Testis (tissue), 3 donors: ENCODE measurements around the gene SEMA4B. TPM values are rescaled to one million over a fixed set of nuclear protein-coding genes. Genes with fewer than 3 reads are reported as not detected.
"Not testable (repeated sequence)": the region's sequence is repeated elsewhere in the genome, so short reads cannot be mapped to it uniquely, and the experiment has no call there.

Experiments used
- DNase-seq: peaks from one replicate; pipeline ENCODE4 v3.0.0-alpha.2; 2019
- H3K27ac ChIP-seq, 2 donors: fragments of 200-600 bp; sonication (generic); one replicate each; pipeline ENCODE4 v1.5.1; 2019
- H3K27me3 ChIP-seq: fragments of 200-600 bp; sonication (generic); one replicate; pipeline ENCODE4 v1.5.1; 2019
- H3K36me3 ChIP-seq: fragments of 200-600 bp; sonication (generic); one replicate; pipeline ENCODE4 v1.5.1; 2017; ENCODE audit warnings: low read depth; ENCODE audit errors: missing control alignments
- H3K4me1 ChIP-seq: fragments of 200-600 bp; sonication (generic); one replicate; pipeline ENCODE4 v1.5.1; 2019
- H3K4me3 ChIP-seq, 2 donors: fragments of 200-600 bp; sonication (generic); one replicate each; pipeline ENCODE4 v1.5.1; 2017 to 2019
- H3K9me3 ChIP-seq: fragments of 200-600 bp; sonication (generic); one replicate; pipeline ENCODE4 v1.5.1; 2017
- CTCF ChIP-seq, 3 experiments: fragments of 450-650 bp in 2 of 3; fragments of 200-600 bp in 1 of 3; sonication (generic) in 1 of 3; IDR thresholded peaks; one replicate each; pipeline ENCODE4 v1.5.1; 2016 to 2019; ENCODE audit warnings: antibody characterized with exemption in 3 of 3, mild to moderate bottlenecking in 2 of 3, moderate library complexity in 1 of 3
- POLR2A ChIP-seq: fragments of 450-650 bp; IDR thresholded peaks from one replicate; pipeline ENCODE4 v1.6.1; 2017; ENCODE audit warnings: antibody characterized with exemption, mild to moderate bottlenecking, moderate library complexity
- WGBS, 2 donors: methylation state at CpG; one replicate each; pipeline ENCODE4 v1.1.5; 2018; 5-methylcytosine and 5-hydroxymethylcytosine counted together
- intact Hi-C: fragments of 100-400 bp; cut with DNase I; formaldehyde crosslinking; loops from one replicate; pipeline ENCODE4 v1.15.1; 2023; ENCODE audit warnings: low total_unique reads
- polyA plus RNA-seq: library from polyadenylated mRNA; stranded (reverse); fragments of 350-450 nt; fragmentation: Illumina TruSeq; extraction: RNeasy Lipid Tissue Mini Kit (QIAGEN cat#74804); gene quantifications from one replicate; pipeline ENCODE4 v1.2.3, GENCODE V29; 2014; ENCODE audit warnings: low read depth, low replicate concordance; ENCODE audit not compliant: insufficient read depth
- total RNA-seq, 2 donors: library from RNA; depleted of rRNA; stranded (reverse); fragments of >200 nt; gene quantifications; one replicate each; pipeline ENCODE4 v1.2.3, GENCODE V29; 2016

SEMA4B gene
- total and polyA plus RNA-seq, 3 donors from 2014 or later: 22.2 to 78.3 (median 59.4) TPM

- no peaks in the 10 kb centered on the region for H3K36me3 ChIP-seq
- H3K4me3 ChIP-seq: no peak overlapping the region
- no peak for TF ChIP-seq CTCF (IDR thresholded peaks at IDR 0.05)
- TF ChIP-seq POLR2A: no peak
- intact Hi-C loops: loop anchor here (5.0 kb wide), 1 partner anchor 54 kb away; no protein-coding TSS in a partner anchor
- 92 to 95% methylated on average over 7 to 9 of the region's 9 CpGs for WGBS, 2 donors
- H3K27ac ChIP-seq: no peak overlapping the region
- H3K27me3 ChIP-seq: no peaks in the 10 kb centered on the region
- H3K4me1 ChIP-seq: peaks cover 14% of the 10 kb centered on the region
- no peak for DNase-seq
- no peaks in the 10 kb centered on the region for H3K9me3 ChIP-seq
Measured at GRCh38 chr15:90162956-90163355, 38.2 kb upstream of the SEMA4B start.

- WGBS, 2 donors: 94 to 96% methylated on average over 3 of the region's 3 CpGs
- H3K9me3 ChIP-seq, H3K4me1 ChIP-seq, H3K27ac ChIP-seq, DNase-seq, H3K27me3 ChIP-seq, H3K36me3 ChIP-seq, H3K4me3 ChIP-seq: not testable (repeated sequence)
- intact Hi-C loops: loop anchor here (5.0 kb wide), 1 partner anchor 53 kb away; no protein-coding TSS in a partner anchor
Measured at GRCh38 chr15:90164239-90164638, 36.9 kb upstream of the SEMA4B start.

GRCh38 chr15:90165157-90165556 is 36.0 kb upstream of the SEMA4B start:
- no peaks in the 10 kb centered on the region for H3K9me3 ChIP-seq
- H3K36me3 ChIP-seq: no peaks in the 10 kb centered on the region
- no peak overlapping the region for H3K27ac ChIP-seq
- H3K27me3 ChIP-seq: no peaks in the 10 kb centered on the region
- intact Hi-C loops: no loop called here
- H3K4me1 ChIP-seq: peaks cover 6% of the 10 kb centered on the region
- TF ChIP-seq POLR2A (no peak), CTCF (IDR thresholded peaks at IDR 0.05) (no peak)
- H3K4me3 ChIP-seq: no peak overlapping the region
- 96 to 100% methylated on average over 1 of the region's 1 CpG for WGBS, 2 donors
- no peak for DNase-seq

GRCh38 chr15:90165659-90166489 is 35.3 kb upstream of the SEMA4B start:
- 43 to 48% methylated on average over 14 of the region's 14 CpGs for WGBS, 2 donors
- intact Hi-C loops: no loop called here
- DNase-seq: peak; percentile 51
- TF ChIP-seq POLR2A: no peak
- Histone ChIP-seq H3K36me3 (no peaks in the 10 kb centered on the region), H3K27ac (no peak overlapping the region), H3K4me3 (no peak overlapping the region), H3K4me1 (peaks cover 1% of the 10 kb centered on the region), H3K27me3 (no peaks in the 10 kb centered on the region), H3K9me3 (no peaks in the 10 kb centered on the region)

GRCh38 chr15:90167121-90167520 is 34.0 kb upstream of the SEMA4B start:
- Histone ChIP-seq H3K9me3 (no peaks in the 10 kb centered on the region), H3K27me3 (no peaks in the 10 kb centered on the region), H3K4me1 (no peaks in the 10 kb centered on the region), H3K36me3 (no peaks in the 10 kb centered on the region), H3K4me3 (no peak overlapping the region), H3K27ac (no peak overlapping the region)
- TF ChIP-seq POLR2A: no peak
- intact Hi-C loops: no loop called here
- 96 to 99% methylated on average over 4 of the region's 4 CpGs for WGBS, 2 donors
- DNase-seq: no peak

- no peaks in the 10 kb centered on the region for H3K27me3 ChIP-seq
- 76 to 81% methylated on average over 1 of the region's 1 CpG for WGBS, 2 donors
Measured at GRCh38 chr15:90171623-90172022, 29.5 kb upstream of the SEMA4B start.

More at GRCh38 chr15:90171623-90172022, 29.5 kb upstream of the SEMA4B start:
- TF ChIP-seq CTCF (IDR thresholded peaks at IDR 0.05) (no peak), POLR2A (no peak)
- Histone ChIP-seq H3K36me3 (no peaks in the 10 kb centered on the region), H3K27ac (no peak overlapping the region), H3K4me3 (no peak overlapping the region), H3K9me3 (no peaks in the 10 kb centered on the region), H3K4me1 (peaks cover 28% of the 10 kb centered on the region)
- no peak for DNase-seq
- intact Hi-C loops: no loop called here
